Stimulated activated CD4-positive, alpha-beta T cell treated with anti-CD3 and anti-CD28 coated beads, Interleukin-1b, Interleukin-23, amount 100 ng/mL, for 48 hours (primary cell): ENCODE data around the gene ACTN2.

Source experiments
- DNase-seq: peaks from one replicate; pipeline ENCODE4 v3.0.0-alpha.2; 2020

ACTN2 gene

DNA sequence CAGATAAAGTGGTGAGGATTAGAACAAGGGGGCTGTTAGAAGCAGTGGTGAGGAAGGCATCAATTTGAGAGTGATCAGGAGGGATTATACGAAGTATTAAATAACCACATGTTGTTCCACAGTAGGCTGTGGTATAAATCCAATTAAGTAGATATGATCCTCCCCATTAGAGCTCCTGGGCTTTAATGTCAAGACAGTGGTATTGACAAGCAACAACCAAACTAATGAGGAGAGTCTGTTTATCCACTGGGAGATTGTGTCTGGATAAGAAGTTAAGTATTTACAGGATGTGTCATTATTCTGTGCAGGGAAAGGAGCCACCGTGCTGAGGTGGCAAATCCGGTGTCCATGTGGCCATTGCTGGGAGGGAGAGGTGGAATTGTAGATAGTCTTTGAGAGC lies 5.8 kb downstream of the ACTN2 start:
- DNase-seq, result no peak

DNA sequence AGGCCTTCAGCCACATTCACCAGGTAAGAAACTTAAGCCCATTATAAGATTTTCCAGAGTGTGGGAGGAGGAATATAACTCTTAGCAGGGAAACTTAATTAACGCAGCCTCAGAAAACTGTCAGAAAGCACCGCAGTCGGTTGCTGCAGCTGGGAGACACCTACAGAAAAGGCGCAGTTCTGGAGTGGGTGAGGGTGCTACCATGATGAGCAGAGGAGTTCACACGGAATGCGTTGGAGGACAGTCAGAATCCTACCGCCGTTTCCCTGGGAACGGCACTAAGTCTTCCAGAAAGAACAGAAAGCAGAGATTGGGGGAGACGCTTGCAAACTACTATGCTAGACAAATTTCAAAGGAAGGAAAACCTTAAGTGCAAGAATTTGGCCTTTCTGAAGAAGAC lies 6.4 kb downstream of the ACTN2 start:
- DNase-seq, result no peak

- no peak for DNase-seq
Measured at GRCh38 chr1:236699366-236699765, 13.1 kb downstream of the ACTN2 start.

DNA sequence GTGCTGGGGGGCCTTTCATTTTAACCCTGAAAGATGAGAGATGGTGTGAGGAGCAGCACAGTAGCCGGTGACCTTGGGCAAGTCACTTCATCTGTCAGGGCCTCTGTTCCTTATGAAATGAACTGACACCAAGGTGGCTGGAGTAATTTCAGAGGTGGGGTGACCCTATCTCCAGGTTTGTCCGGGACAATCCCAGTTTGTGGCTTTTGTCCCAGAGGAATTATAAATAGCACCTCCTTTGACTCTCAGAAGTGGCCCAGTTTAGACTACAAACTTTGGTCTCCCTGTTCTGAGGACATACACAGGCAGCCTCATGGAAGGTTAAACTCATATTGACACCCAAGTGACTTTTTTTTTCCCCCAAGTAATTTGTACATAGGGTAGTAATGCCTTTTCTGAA lies 14.6 kb downstream of the ACTN2 start:
- no peak for DNase-seq

DNA sequence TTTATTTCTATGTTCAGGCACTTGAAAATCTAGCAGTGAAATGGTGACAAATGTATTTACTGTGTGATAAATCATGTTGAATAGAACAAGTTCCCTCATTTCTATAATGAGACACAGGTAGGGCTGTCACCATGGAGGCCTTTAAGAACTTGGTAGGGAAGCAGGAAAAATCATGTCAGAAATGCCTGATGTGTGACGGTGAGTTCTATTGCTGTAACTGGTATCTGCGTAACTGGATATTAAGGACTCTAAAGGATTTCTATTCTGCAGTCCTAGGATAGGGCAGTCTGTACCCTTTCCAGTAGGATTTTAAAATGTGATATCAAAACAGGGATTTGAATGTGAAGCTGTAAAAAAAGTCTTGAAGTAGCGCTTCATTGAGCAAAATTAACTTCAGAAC lies 15.5 kb downstream of the ACTN2 start:
- DNase-seq, result no peak

GRCh38 chr1:236702791-236703394 lies 16.6 kb downstream of the ACTN2 start:
- no peak for DNase-seq

GRCh38 chr1:236705771-236706170 lies 19.5 kb downstream of the ACTN2 start:
- DNase-seq, result no peak

DNA sequence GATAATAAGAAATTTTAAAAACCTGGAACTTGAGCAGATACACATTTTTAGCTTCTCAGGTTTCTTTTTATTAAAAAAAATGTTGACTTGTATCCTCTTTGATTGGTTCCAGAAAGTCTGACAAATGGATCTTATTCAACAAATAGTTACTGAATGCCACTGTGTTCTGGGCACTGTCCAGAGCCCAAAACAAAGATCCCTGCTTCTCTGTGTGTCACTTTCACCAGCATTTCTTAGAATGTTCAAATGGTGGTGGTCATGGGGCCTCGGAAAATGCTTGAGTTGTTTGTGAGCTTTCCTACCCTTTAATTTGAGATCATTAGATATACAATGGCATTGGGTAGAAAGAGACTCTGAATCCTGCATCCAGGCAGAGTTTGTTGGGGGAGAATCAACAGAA lies 19.9 kb downstream of the ACTN2 start:
- DNase-seq, result no peak

GRCh38 chr1:236710328-236710892 lies 24.1 kb downstream of the ACTN2 start:
- DNase-seq, result no peak

DNA sequence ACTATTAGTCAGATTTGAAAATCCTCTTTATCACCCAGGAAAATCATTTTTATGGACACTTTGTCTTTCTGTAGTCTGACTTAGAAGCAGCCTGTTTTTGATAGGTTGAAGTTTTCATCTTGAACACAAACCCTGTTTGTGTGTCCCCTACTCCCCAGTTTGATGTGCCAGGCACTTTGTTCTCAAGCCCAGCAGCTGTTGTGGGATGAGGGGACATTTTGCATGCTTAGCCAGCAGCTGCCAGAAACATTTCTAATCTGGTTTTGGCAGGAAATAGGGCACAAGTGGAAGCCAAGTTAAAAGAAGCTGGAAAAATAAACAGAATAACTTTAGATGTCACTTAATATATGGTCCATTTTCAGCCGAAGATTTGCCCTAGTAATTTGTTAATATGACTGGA lies 29.9 kb downstream of the ACTN2 start:
- DNase-seq, result no peak

GRCh38 chr1:236717811-236718210 lies 31.5 kb downstream of the ACTN2 start:
- no peak for DNase-seq

DNA sequence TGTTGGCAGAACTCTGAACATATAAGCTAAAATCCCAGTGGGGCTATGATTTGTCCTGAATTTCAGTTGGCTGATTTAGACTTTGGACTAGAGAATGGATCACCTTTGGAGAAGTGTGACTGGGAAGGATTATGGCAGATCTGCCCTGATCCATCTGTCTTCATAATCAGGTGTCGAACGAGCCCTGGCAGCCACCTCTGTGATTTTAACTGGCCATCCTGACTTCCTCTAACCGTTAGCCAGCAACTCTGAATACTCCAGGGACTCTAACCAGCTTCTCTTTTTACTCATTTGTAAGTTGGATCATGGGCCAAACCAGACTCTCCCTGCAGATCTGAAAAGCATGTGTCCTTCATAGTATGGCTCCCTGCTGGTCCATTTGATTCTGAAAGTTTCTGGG lies 32.0 kb downstream of the ACTN2 start:
- no peak for DNase-seq

GRCh38 chr1:236720206-236720605 lies 33.9 kb downstream of the ACTN2 start:
- no peak for DNase-seq

GRCh38 chr1:236720611-236721010 lies 34.3 kb downstream of the ACTN2 start:
- DNase-seq, result no peak

DNA sequence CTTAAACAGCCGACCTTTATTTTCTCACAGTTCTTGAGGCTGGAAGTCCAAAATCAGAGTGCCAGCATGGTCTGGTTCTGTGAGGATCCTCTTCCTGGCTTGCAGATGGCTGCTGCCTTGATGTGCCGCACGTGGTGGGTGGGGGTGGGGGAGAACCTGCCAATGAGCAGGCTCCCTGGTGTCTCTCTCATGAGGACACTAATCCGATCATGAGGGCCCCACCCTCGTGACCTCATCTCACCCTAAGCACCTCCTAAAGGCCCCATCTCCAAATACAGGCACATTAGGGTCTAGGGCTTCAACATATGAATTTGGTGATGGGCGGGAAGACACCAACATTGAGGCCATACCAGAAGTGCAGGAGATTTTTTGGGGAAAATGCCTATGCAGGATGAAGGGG lies 37.8 kb downstream of the ACTN2 start:
- DNase-seq, result no peak

- DNase-seq, result no peak
Measured at GRCh38 chr1:236724506-236724905, 38.2 kb downstream of the ACTN2 start.

- DNase-seq, result no peak
Measured at GRCh38 chr1:236725668-236726067, 39.4 kb downstream of the ACTN2 start.

- DNase-seq, result no peak
Measured at GRCh38 chr1:236727521-236727920, 41.2 kb downstream of the ACTN2 start.

GRCh38 chr1:236728752-236729151 lies 42.5 kb downstream of the ACTN2 start:
- DNase-seq, result no peak

- DNase-seq, result no peak
Measured at GRCh38 chr1:236733653-236734052, 47.4 kb downstream of the ACTN2 start.

GRCh38 chr1:236734141-236734765 lies 48.0 kb downstream of the ACTN2 start:
- DNase-seq, result no peak

DNA sequence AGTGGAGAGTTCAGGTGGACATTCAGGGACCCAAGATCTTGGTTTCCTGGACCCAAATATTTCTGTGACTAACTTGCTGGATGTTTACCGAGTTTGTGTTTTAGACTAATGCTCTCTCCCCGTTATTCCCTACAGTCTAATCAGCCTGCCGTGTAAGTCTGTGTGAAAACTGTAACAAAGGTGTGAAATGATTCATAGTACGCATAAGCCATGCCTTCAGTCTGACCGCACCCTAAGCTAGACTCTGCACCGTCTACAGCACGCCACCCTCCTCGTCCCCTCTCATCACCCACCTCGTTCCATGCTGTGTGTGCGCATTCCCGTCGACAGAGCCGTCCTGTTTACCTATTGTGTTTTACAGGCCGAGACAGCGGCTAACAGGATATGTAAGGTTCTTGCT lies 50.5 kb downstream of the ACTN2 start:
- no peak for DNase-seq

DNA sequence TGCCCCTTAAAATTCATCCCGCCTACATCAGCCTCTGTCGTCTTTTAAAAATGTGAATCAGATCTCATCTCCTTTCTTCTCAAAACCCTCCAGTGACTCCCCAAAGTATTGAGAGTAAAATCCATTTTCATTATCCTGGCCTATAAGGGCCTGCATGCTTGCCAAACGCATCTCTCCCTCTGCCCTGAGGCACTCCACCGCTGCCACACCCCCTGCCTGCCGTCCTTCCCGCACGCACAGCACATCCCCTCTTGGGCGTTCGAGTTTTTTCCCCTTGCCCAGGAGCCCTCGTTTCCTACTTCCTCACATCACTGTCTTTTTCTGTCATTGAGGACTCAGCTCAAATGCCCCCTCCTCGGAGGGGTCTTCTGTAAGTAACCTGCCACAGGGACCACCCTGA lies 55.5 kb downstream of the ACTN2 start:
- DNase-seq, result no peak

DNA sequence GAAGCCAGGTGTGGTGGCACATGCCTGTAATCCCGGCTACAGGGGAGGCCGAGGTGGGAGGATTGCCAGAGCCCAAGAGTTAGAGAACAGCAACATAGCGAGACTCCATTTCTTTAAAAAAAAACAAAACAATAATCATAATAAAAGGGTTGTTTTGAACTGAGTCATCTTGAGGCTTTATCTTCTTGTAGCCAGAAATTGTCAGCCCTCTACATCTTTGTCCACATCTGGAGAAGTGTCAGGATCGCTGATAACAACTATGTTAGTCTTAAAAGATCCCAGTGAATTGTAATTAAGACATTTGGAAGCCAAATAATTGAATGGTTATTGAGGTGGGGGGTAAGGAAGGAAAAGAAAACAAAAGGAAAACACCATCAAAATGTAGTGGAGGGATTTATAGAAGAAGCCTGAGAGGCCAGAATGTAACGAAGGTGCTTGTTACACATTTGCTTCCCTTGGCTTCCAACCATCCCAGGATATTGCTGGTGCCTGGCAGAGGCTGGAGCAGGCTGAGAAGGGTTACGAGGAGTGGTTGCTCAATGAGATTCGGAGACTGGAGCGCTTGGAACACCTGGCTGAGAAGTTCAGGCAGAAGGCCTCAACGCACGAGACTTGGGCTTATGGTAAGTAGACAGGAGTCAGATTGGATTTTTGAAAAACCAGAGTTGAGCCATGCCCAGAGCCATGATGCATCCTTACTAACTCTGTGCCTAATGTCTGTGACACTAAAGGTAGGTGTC lies 56.3 kb downstream of the ACTN2 start:
- no peak for DNase-seq
